Activated CD4-positive, alpha-beta T cell treated with anti-CD3 and anti-CD28 coated beads, Interleukin-2, Interleukin-4, amounts not matched to agents 100 ng/mL and 50 ng/mL, durations not matched to agents 16 hours and 8 hours (primary cell): ENCODE data around the gene TMPRSS11D.

Experiments
- DNase-seq: peaks from one replicate; pipeline ENCODE4 v3.0.0-alpha.2; 2020; ENCODE audit warnings: low spot score

Gene TMPRSS11D, protein sequence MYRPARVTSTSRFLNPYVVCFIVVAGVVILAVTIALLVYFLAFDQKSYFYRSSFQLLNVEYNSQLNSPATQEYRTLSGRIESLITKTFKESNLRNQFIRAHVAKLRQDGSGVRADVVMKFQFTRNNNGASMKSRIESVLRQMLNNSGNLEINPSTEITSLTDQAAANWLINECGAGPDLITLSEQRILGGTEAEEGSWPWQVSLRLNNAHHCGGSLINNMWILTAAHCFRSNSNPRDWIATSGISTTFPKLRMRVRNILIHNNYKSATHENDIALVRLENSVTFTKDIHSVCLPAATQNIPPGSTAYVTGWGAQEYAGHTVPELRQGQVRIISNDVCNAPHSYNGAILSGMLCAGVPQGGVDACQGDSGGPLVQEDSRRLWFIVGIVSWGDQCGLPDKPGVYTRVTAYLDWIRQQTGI

DNA sequence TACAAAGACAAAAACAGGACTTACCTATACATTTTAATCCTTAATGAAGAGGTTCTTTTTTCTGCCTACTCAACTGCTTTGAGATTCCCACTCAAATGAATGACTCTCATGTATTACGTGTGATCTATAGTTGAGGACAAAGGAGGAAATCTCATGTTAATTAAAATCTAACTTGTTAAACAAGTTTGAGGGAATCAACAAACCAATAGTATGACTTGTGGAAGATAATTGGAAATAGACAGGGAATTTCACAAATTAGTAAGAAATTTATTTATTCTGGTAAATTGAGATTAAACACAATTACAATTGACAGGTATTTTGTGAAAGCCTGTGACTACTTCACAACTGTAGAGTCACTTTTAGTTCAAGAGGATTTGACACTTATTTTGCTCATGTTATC, at the start of gene TMPRSS11D:
Gene TMPRSS11D, minus strand, starts transcription at position 101 of the 400 bp plus-strand sequence. Its CDS starts 69 bp downstream, at position 32.
- no peak for DNase-seq

DNA sequence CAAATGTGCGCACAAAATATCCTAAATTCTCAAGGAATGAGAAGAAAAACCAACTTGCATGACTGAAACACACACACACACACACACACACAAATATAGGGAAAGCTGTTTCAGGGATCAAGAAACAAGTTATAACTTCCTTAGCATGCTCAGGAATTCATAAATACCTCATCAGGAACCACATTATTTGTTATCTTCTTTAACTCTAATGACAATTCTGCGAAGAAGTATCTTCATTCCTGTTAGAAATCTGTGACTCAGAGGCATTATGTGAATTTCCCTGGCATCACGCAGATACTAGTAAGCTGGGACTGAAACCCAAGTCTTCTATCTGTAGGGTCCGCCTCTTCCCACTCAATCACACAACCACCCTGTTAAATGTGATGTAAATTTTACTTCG, 49.2 kb upstream of the TMPRSS11D start:
- DNase-seq, result no peak

- no peak for DNase-seq
Observed at GRCh38 chr4:67931256-67931655, 47.5 kb upstream of the TMPRSS11D start.

DNA sequence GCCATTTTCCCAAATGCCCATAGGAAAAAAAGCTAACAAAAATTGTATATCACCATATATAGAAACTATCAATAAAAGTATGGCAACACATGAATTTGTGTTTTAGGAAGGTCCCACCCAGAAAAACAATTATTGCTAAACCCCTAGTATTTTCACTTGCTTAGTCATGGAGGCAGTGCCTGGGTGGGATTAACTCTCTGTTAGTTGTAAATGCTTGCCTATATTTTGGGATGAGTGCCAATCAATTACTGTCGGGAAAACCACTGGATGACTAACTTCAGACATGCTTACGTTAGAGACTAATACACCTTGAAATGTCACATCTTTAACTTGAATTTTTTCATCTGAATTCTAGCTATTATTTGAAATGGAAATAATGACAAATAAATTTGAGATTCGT, 45.6 kb upstream of the TMPRSS11D start:
- DNase-seq, result no peak

DNA sequence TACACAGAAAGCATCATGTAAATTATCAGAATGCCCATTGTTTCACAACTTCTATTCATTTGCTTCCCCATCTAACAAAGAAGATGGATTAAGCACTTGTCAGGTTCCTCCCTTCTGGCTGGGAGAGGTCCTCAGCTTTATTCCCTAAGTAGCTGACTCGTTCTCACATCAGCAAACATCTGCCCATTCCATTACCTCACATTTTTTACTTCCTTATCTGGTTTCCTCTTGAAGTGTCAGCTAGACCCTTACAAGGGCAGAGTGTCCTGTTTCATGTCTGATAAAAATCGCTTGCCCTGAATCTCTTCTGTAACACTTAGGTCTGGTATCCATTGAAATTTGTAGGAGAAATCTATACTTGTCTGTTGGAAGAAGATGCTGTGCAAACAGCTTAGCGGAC, 44.7 kb upstream of the TMPRSS11D start:
- no peak for DNase-seq

- no peak for DNase-seq
Observed at GRCh38 chr4:67927251-67927650, 43.4 kb upstream of the TMPRSS11D start.

DNA sequence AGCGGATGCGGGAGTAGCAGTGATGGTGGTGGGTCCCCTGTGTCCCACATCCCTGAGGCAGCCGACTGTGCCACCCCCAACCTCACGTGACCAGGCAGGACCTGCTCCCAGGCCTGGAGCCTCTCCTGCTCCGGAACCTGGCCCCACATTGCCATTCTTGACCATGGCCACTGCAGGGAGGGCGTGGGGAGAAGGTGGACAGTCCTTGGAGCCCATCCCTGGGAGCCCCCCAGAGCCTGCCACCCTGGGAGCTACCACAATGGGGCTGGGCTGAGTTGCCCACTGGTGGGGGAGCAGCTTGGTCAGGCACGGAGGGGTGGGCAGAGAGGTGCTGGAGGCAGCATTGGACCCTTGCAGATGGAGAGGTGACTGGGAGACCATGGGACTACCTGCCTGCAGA, 42.7 kb upstream of the TMPRSS11D start:
- DNase-seq, result no peak

GRCh38 chr4:67922697-67923096, 38.9 kb upstream of the TMPRSS11D start:
- no peak for DNase-seq

- DNase-seq, result no peak
Observed at GRCh38 chr4:67918428-67918827, 34.6 kb upstream of the TMPRSS11D start.

- DNase-seq, result no peak
Observed at GRCh38 chr4:67915400-67915966, 31.7 kb upstream of the TMPRSS11D start.

DNA sequence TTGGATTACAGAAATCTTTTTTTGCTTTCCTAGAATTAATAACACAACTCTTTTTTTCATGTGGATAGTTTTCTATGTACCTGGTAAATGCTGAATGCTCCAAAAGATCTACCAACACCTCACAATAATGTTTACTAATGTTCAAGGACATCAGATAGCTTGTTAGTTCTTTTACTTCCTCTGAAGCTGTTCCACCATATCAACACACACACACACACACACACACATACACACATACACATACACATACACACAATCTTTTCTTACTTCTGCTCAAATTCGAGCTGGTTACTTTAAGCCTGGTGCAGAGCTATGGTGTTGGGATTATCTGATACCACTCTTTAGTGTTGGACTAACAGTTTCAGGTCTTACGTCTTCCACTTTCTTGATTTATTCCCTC, 28.3 kb upstream of the TMPRSS11D start:
- DNase-seq, result no peak

- DNase-seq, result no peak
Observed at GRCh38 chr4:67911638-67912037, 27.8 kb upstream of the TMPRSS11D start.

DNA sequence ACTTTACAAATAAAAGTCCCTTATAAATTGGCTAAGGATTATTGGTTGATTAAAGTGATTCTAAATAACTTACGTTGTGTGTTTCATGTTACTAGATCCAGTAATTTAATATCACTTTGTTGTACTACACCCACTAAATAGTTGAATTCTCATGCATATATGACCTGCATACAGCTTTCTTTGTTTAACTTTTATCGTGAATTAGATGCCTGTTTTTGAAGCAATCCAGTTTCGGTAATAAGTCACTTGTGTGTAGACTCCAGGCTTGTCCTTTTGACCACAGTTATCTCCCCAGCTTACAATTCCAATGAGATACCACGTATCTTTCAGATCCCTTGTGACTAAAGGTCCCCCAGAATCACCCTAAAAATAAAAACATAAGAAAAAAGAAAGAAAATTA, 27.3 kb upstream of the TMPRSS11D start:
- no peak for DNase-seq

DNA sequence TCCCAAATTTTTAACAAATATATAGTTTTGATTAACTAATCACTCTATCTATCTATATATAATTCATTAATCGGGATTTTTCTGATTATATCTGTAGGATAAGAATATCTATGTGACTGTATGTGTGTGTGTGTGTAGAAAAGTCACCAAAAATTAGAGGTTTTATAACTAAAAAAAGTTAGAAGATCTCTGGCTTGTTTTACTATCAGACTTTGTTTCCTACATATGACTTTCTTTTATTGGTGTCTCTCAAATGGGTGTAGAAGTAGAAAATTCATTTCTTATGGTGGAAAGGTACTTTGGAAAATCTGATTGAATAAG, 26.7 kb upstream of the TMPRSS11D start:
- no peak for DNase-seq

- DNase-seq, result peak; percentile 13
Observed at GRCh38 chr4:67909905-67910584, 26.2 kb upstream of the TMPRSS11D start.

DNA sequence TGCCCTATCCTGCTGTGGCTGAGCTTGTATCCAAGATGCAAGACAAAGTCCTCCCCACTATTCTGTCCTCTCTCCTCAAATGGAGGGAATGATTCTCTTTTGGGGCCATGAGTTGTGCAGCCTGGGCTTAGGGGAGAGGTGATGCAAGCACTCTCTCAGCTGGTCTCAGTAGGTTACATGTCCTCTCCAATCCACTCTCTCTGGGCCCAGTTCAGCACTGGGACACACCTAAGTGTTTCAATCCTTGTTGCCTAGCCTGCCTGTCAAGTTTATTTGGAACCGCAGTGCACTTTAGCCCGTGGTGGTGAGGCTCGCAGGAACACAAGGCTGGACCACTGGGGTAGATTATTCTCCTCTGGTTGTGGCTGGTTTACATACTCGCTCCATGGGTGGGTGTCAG, 23.8 kb upstream of the TMPRSS11D start:
- no peak for DNase-seq

DNA sequence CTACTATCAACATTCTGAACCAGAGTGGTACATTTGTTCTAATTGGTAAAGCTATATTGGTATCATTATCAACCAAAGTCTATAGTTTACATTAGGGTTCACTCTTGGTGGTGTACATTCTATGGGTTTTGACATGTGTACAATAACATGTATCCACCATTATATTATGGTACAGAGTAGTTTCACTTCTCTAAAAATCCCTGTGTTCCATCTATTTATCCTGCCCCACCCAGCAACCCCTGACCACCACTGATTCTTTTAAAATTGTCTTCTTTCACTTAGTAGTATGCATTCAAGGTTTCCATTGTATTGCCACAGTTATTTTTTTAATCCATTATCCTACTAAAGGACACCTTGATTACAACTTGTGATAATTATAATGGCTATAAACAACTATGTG, 15.3 kb upstream of the TMPRSS11D start:
- DNase-seq, result no peak

DNA sequence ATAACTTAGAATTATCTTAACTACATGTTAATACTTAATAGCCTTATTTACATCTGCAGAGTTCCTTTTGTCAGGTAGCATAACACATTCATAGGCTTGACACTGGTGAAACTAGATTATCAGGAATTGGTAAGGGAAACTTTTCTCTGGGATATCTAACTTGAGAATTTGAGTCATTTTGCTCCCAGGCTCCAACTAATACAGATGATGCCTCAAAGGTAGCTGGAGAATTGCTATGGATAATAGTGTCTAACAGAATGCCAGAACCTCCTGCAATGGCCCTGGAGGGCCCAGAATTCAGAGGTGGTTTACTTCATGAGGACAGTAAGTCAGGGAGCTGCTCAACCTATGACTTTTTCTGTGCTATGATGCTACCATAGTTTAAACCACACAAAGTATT, 13.9 kb upstream of the TMPRSS11D start:
- no peak for DNase-seq

DNA sequence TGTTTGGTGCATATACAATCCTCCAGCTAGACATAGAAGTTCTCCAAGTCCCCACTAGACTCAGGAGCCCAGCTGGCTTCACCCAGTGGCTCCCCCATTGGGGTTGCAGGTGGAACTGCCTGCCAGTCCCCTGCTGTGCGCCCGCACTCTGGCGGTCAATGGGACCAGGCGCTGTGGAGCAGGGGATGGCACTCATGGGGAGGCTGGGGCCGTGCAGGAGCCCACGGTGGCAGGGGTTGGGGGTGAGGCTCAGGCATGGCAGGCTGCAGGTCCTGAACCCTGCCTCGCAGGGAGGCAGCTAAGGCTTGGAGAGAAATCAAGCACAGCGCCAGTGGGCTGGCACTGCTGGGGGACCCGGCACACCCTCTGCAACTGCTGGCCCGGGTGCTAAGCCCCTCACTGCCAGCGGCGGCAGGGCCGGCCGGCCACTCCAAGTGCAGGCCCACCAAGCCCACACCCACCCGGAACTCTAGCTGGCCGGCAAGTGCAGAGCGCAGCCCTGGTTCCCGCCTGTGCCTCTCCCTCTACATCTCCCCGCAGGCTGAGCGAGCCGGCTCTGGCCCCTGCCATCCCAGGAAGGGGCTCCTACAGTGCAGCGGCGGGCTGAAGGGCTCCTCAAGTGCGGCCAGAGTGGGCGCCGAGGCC, 12.7 kb upstream of the TMPRSS11D start:
- DNase-seq, result no peak

DNA sequence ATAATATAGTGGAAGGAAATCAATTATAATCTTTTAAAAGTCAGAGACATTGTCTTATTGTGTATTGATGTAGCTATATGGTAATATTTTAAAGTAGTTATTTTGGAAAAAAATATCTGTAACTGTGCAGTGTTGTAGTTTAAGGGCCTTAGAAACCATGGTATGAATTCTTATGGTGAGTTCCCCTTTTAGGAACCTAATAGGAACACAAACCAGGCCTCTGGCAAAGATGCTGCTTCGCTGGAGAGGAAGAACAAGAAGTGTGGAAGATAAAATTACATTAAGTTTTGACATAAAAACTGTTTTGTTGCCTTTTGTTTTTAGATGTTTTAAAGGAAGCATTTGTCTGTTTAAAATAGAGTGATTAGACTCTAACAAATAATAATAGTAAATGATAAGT, 10.9 kb upstream of the TMPRSS11D start:
- no peak for DNase-seq

- no peak for DNase-seq
Observed at GRCh38 chr4:67892905-67893304, 9.1 kb upstream of the TMPRSS11D start.

- no peak for DNase-seq
Observed at GRCh38 chr4:67892253-67892652, 8.5 kb upstream of the TMPRSS11D start.

GRCh38 chr4:67891645-67892044, 7.8 kb upstream of the TMPRSS11D start:
- no peak for DNase-seq
